ENCODE results near the gene SP3.

SP3 gene

DNA sequence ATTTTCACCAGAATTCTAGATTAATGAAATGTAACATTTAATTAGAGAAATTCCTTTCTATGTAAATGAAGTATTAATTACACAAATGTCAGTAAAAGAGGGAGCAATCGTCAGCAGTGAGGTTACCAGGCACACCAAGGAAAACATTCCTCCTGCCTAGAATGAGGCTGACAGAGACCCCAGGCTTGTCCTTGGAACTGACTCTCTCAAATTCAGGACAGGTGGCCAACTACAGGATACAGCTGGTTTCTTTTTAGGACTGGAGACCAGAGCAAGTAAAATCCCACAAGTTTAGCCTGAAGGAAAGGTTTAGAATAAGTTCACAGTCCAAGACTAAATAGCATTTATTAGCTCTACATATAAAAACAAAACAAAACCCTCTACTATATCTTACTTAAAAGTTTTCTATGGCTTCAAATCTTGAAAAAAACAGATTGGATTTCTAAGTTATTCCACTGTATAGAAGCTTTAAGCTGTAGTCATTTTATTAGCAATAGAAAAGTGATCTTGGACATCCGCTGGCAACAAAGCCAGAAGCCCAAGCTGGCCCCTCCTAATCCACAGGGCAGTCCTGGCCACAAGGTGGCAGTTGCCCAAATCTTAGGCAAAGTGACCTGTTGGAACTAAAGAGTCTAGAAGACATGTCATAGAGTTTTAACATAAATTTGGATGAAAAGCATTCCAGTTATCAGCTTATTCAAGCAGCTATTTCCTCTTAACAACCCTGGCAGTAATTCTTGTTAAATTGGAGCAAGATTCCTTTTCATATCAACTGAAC lies 81.0 kb downstream of the SP3 start:
- peak in 1 of 2 donors; percentile 29 for DNase-seq

- DNase-seq, result no peak
These were observed 83.3 kb downstream of the SP3 start for GRCh38 chr2:173881886-173882285.

DNA sequence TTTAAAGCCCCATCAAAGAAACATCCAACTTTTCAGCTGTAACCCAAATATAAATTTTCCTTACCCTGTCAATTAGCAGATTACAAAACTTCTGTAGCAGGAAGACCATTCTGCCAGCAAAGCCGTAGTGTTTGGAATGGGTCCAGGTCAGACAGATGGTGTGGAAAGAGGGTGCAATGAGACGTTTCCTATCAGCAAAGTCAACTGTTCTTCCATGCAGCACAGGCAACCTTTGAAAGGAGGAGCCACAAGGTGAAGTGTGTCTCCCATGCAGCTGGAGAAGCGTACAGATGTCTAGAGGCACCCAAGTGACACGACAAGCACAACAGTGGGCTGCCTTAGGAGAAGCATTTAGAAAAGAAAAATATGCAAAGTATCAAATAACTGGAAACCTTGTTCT lies 83.7 kb downstream of the SP3 start:
- no peak for DNase-seq

- no peak for DNase-seq
These were observed 84.6 kb downstream of the SP3 start for GRCh38 chr2:173880561-173880960.

GRCh38 chr2:173876833-173877413 lies 88.2 kb downstream of the SP3 start:
- no peak for DNase-seq

DNA sequence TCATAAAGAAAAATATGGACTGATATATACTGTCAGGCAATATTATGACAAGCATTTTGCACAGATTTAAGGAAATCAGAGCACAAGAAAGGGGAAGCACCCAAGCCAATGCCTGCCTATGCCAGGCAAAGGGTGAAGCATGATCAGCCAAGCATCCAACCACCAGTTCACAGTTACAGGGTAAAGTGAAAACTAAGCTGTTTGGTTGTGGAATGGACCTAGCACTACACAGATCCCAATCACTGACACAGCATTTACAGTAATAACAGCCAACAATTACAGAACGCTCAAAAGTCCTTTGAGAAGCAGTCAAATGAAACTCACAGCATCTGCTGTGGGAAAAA lies 90.3 kb downstream of the SP3 start:
- DNase-seq, result no peak

DNA sequence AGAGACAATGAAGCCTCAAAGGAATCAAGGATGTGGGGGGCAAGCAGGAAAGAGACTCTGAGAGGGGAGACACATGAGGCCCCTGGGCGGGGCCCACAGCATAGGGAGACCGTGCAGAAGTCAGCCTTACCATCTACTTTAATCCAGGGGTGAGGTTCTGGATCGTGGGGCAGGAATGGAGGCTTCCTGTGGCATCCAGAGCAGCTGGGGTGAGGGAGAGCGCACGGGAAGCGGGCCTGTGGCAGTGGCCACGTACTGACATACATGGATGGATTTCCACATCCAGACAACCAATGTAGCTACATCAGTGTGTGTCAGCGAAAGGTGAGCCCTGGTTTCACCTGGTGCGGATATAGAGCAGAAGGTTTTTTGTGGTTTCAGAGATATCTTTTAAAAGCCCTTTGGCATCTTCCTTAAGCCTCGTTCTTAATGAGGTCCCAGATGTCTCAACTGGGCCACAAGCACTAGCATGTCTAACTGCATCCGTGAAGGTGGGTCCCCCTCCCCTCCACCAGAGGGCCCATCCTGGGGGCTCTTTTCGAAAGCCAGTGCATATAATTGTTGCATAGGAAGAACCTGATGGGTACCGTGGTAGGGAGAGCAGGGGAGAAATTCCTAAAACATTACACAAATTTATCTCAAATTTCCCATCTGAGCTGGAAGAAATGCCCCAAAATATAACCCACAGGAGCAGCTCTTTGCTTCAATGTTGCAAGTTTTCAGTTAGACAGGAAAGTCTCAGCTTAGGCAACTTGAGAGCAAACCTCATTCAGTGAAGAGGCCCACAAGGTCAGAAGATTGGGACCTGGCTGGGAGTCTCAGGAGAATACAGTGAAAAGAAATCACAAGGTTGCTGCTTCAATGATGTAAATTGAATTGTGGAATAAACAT lies 90.9 kb downstream of the SP3 start:
- no peak for DNase-seq

DNA sequence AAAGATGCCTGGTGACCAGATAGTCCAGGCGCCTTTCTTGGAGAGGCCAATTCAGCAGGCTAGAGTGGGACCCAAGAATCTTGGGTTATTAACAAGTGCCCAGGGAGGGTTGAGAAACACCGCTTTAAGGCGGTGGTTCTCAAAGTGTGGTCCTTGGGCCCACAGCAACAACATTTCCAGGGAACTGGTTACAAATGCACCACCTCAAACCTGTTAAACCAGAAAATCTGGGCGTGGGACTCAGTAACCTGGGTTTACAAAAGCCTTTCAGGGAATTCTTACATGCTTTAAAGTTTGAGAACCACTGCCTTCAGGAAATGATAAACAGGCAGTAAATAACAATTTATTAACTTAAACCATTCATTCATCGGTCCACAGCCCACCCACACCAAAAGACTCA lies 92.5 kb downstream of the SP3 start:
- DNase-seq, result no peak

DNA sequence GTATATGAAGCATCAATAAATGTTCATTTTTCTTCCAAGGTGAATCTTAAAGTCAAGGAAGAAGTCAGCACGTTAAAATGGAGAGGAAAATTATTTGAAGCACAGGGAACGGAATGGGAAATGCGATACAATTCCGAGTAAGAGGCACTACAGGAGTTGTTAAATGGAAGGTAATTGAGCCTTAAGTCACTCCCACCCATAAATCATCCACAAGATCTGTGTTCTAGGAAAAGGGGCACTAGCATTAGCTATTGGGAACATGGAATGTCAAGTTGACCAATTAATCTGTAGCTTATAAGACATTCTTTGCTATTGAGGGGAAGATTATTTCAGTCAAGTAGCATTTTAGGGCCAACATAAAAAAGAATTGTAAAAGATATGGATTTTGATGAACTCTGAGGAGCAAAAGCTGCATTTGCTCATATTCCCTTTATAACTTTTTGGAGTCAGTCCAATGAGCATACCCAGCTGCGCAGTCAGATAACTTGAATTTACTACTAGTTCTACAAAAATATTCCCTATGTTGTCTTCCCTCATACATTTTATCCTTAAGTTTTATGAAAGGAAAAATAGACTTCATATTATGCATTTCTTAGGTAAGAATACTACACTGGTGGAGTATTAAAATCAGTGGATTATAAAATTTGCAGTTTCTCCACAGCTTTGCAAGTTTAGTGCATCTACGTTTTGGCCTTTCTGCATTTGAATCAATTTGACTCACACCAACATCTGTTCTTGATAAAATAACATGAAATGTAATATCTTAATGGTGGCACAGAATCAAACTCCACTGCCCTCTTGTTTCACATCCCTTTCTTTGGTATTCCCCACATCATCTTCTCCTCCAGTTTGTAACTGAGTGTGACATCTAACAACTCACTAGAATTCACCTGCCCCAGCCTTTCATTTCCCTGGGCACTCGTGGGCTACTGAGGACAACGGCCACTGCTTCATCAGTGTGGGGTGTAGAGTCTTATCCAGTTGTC lies 95.6 kb downstream of the SP3 start:
- DNase-seq, result no peak

DNA sequence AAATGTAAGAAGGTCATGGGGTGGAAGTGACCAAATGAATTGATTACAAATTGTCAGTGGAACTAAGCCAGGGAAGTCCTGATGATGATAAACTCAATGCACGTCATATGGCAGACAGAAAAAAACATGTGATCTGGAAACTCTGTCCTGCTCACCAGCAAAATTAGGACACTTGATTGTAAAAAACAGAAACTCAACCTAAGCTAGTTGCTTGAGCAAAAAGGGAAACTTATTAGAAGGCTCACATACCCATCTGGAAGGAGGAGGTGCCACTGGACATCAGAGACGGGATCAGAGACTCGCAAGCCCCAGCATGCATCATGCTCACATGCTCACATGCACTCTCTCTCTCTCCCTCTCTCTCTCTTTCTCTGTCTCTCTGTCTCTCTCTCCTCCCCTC lies 96.8 kb downstream of the SP3 start:
- no peak for DNase-seq

DNA sequence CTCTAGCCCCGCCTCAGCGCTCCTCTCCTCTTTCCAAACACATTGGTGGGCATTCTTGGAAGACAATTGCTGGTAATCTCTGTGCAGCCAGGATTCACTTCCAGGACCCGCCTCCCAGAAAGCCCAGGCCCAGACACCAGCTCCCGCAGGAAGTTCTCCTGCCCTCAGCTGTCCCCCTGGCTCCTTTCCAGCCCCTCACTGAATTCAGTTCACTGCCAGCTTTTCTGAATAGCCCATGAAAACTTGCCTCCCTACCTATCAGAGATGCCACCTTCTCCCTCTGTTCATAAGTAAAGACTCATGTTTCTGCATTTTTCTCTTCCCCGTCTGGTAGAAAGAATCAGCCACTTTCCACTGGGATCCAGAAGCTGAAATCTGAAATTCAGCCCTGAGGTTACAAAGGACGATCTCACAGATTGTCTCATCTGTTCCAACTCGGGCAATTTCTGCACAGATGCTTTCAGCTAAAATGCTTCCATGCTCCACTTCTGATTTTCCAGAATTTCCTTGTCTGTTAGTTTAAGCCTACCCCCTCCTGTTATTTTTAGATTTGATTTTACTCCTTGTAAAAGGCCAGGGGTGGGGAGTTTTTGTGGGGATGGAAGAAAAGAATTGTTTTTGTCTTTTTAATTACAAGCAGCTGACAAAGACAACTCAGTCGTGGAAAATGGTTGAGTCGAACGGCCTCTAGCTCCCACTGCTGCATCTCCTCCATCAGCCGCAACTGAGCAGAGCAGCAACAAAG lies 98.1 kb downstream of the SP3 start:
- DNase-seq, result no peak

DNA sequence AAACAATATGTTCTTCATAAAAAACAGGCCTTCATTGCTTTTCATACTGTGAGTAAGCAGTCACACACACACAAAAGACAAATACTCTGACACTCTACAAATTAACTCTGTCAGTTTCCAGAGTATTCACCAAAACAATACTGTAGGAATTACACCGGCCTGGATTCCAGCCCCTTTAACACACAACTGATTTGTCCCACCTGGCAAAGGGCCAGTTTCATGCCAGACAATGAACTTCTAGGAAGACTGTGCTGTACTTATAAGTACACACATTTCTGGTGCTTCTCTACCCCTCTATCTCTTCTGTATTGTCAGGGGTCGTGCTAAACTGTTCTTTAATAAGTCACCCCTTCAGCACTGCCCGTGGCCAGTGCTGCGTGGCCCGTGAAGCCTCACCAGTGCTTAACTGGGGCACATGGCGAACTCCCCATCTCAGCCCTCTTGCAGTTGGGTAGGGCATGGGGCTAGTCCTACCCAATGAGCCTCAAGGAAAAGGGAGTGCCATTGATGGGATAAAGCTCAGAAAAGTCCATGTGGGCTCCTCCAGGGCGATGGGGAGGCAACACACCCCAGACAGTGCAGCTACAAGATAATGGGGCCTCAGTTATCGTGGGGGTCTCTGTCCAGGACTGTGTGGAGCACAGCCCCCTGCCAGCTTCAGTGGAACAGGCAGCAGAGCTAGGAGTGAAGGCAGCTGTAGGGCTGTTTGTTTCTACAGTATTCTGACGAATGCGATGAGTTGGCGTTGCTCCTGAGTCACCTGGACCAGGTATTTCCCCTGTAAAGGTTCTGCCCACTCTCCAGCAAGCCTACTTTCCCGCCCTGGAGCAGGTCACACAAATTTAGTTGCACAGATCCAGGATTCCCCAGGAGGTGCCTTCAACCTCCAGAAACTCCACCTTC lies 99.0 kb downstream of the SP3 start:
- DNase-seq, result no peak

- no peak for DNase-seq
These were observed 102.5 kb downstream of the SP3 start for GRCh38 chr2:173862612-173863217.

DNA sequence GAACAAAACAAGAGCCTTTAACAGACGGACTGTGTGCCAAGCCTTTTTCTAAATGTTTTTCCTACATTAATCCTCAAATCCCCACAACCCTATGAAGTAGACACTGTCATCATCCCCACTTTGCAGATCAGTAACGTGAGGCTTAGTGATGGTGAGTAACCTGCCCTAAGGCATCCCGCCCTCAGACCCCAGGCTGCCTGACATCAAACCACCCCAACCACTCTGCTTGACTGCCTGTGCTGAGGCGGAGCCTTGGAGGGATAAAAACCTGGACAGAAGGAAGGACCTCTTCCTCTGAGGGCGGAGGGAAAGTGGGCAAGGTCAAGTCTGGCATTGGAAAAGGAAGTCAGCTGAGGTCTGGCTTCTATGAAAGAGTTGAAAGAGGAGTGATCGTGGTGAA lies 104.6 kb downstream of the SP3 start:
- DNase-seq, result no peak

DNA sequence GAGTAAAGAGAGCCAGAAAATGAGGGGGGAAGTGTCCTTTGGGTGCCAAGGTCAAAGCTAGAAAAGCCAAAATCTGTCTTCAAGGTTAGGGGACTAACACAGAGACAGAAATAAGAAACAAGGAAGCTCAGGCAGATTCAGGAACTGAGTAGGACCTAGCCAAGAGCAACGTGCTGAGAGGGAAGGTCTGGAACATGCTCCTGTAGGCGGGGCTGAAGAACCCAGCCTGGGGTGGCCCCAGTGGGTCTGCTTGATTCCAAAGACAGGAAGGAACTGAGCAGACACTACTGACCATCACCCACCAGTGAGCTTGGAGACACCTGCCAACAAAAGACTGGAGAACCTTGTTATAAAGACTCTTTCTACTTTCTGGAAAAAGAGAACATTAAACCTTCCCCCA lies 105.1 kb downstream of the SP3 start:
- DNase-seq, result no peak

DNA sequence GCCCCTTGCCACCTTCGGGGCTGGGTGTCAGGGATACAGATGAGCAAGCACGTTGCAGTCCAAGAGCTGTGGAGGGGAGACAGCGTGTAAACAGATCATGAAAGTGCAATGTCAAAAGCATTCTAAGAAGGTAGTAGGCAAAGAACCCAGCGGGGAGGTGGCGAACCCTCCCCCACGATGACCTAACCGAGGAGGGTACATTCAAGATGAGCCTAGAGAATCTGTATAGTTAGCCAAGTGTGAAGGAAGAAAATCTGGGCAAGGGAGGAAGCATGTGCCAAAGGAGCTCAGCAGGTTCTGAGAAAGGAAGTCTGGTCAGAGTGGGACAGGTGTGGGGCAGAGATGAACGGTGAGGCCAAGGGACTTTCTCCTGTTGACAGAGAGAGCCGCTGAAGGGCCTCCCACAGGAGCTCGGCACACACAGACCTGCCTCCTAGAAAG lies 106.9 kb downstream of the SP3 start:
- no peak for DNase-seq

Data from stimulated activated CD4-positive, alpha-beta T cell treated with anti-CD3 and anti-CD28 coated beads, Interleukin-2, amount 100 ng/mL, for 24 hours (primary cell).